Endothelial cell of umbilical vein (primary cell): Measurements from ENCODE around the gene ITIH3. TPM values are rescaled to one million over a fixed set of nuclear protein-coding genes. Genes with fewer than 3 reads are reported as not detected.

ENCODE experiments used
- Bru-seq: library from RNA; stranded (reverse); fragments of 400-500 nt; gene quantifications from one replicate; lab custom pipeline; 2021; lab: Mats Ljungman, UMichigan
- BruChase-seq, 2 experiments: library from RNA; stranded (reverse); fragments of 400-500 nt; gene quantifications; one replicate each; lab custom pipeline; 2021; lab: Mats Ljungman, UMichigan
- BruUV-seq: library from RNA; stranded (reverse); fragments of 400-500 nt; replicated peaks from 2 replicates; lab custom pipeline; 2021; lab: Mats Ljungman, UMichigan
- CTCF ChIA-PET: fragments of 300-600, 350-600 bp; sonication (Branson Sonifier 250); formaldehyde crosslinking; loops from one replicate; lab custom pipeline; 2021; ENCODE audit warnings: antibody characterized with exemption, inconsistent platforms; lab: Charles Lee
- POLR2A ChIA-PET: fragments of 300-600, 350-600 bp; sonication (Branson Sonifier 250); formaldehyde crosslinking; loops from one replicate; lab custom pipeline; 2021; ENCODE audit warnings: antibody characterized with exemption, inconsistent platforms; lab: Charles Lee
- DNase-seq: peaks from one replicate; pipeline ENCODE4 v3.0.0-alpha.2; 2011; ENCODE audit warnings: low read depth, low spot score
- FAIRE-seq: peaks from 2 replicates; lab custom pipeline; 2011; peaks lifted over from hg19 to GRCh38; lab: Jason Lieb, UNC
- H2AFZ ChIP-seq: 2 replicates; pipeline ENCODE4 v1.6.0; 2012; ENCODE audit warnings: low read depth, low read length, control low read depth, inconsistent platforms
- H3K27ac ChIP-seq: 2 replicates; pipeline ENCODE4 v1.5.1; 2011; ENCODE audit warnings: low read depth, mild to moderate bottlenecking, control low read depth, low read length, moderate library complexity; ENCODE audit not compliant: insufficient read depth
- H3K27me3 ChIP-seq, 2 experiments: 2 replicates each; pipeline versions ENCODE4 v1.6.0 to v1.6.1; 2011; ENCODE audit warnings: low read length in 2 of 2, mixed read lengths in 1 of 2; ENCODE audit not compliant: control insufficient read depth in 2 of 2, insufficient read depth in 2 of 2
- H3K36me3 ChIP-seq, 2 experiments: 2 replicates in 1 of 2; 3 replicates in 1 of 2; pipeline ENCODE4 v1.5.1; 2011; ENCODE audit warnings: low read length in 2 of 2, mild to moderate bottlenecking in 1 of 2, moderate library complexity in 1 of 2; ENCODE audit not compliant: control insufficient read depth in 2 of 2, insufficient read depth in 2 of 2; ENCODE audit errors: extremely low read depth in 1 of 2
- H3K4me1 ChIP-seq: 3 replicates; pipeline ENCODE4 v1.5.1; 2011; ENCODE audit warnings: mild to moderate bottlenecking, low read length; ENCODE audit not compliant: control insufficient read depth, insufficient read depth; ENCODE audit errors: extremely low read depth
- H3K4me2 ChIP-seq: 2 replicates; pipeline ENCODE4 v1.6.1; 2011; ENCODE audit warnings: low read length, control low read depth, mixed read lengths; ENCODE audit not compliant: insufficient read depth
- H3K4me3 ChIP-seq, 3 experiments: fragments of 200-600 bp in 1 of 3; sonication (generic), shearing (Covaris generic) in 1 of 3; replicated peaks in 1 of 3; 2 replicates each; pipeline ENCODE4 v1.5.1; 2011 to 2016; ENCODE audit warnings: control low read depth in 3 of 3, low read length in 3 of 3, mild to moderate bottlenecking in 2 of 3, inconsistent platforms in 1 of 3, low read depth in 1 of 3, moderate library complexity in 1 of 3; ENCODE audit not compliant: insufficient read depth in 1 of 3
- H3K79me2 ChIP-seq: 2 replicates; pipeline ENCODE4 v1.6.0; 2012; ENCODE audit warnings: low read length, inconsistent platforms; ENCODE audit not compliant: control insufficient read depth, insufficient read depth
- H3K9ac ChIP-seq: replicated peaks from 2 replicates; pipeline ENCODE3; 2011; ENCODE audit warnings: low read length, control low read depth; ENCODE audit not compliant: insufficient read depth; ENCODE audit errors: extremely low read depth
- H3K9me1 ChIP-seq: replicated peaks from 3 replicates; pipeline ENCODE4 v1.6.0; 2011; ENCODE audit warnings: mild to moderate bottlenecking, low read length; ENCODE audit not compliant: control insufficient read depth, insufficient read depth; ENCODE audit errors: extremely low read depth
- H3K9me3 ChIP-seq: replicated peaks from 2 replicates; pipeline ENCODE4 v1.5.1; 2012; ENCODE audit warnings: low read length, inconsistent platforms; ENCODE audit not compliant: control insufficient read depth, insufficient read depth
- H4K20me1 ChIP-seq: replicated peaks from 2 replicates; pipeline ENCODE3; 2011; ENCODE audit warnings: mild to moderate bottlenecking, low read length; ENCODE audit not compliant: control insufficient read depth, insufficient read depth; ENCODE audit errors: extremely low read depth
- CTCF ChIP-seq, 2 donors: IDR thresholded peaks; 1 replicate in 1 of 2; 2 replicates in 1 of 2; pipeline ENCODE4 v1.5.1; 2011; ENCODE audit warnings: low read length in 2 of 2, mild to moderate bottlenecking in 2 of 2, moderate library complexity in 2 of 2, control low read depth in 1 of 2, inconsistent platforms in 1 of 2, low read depth in 1 of 2; ENCODE audit not compliant: insufficient read depth in 1 of 2; ENCODE audit errors: extremely low read depth in 1 of 2
- EZH2 ChIP-seq: IDR thresholded peaks from 2 replicates; pipeline ENCODE4 v1.6.1; 2012; ENCODE audit warnings: borderline replicate concordance, low read depth, mild to moderate bottlenecking, moderate library complexity, low read length, inconsistent platforms; ENCODE audit not compliant: severe bottlenecking
- FOS ChIP-seq: IDR thresholded peaks from 2 replicates; pipeline ENCODE4 v1.6.1; 2011; ENCODE audit warnings: mild to moderate bottlenecking, low read length, moderate library complexity, borderline replicate concordance; ENCODE audit not compliant: insufficient read depth
- GATA2 ChIP-seq: IDR thresholded peaks from 2 replicates; pipeline ENCODE4 v1.7.0; 2011; ENCODE audit warnings: low read depth, mild to moderate bottlenecking, moderate library complexity, mixed read lengths, low read length; ENCODE audit not compliant: insufficient read length, insufficient read depth
- JUN ChIP-seq: IDR thresholded peaks from 2 replicates; pipeline ENCODE4 v1.6.1; 2011; ENCODE audit warnings: borderline replicate concordance, low read depth; ENCODE audit not compliant: insufficient read length, insufficient read depth
- MAX ChIP-seq: IDR thresholded peaks from 2 replicates; pipeline ENCODE4 v1.6.1; 2011; ENCODE audit not compliant: insufficient read depth, insufficient read length
- MYC ChIP-seq: IDR thresholded peaks from one replicate; pipeline ENCODE4 v1.6.1; 2011; ENCODE audit warnings: mild to moderate bottlenecking, low read depth, low read length
- POLR2A ChIP-seq: IDR thresholded peaks from 2 replicates; pipeline ENCODE4 v1.6.1; 2012; ENCODE audit warnings: low read depth, mild to moderate bottlenecking, control low read depth, low read length
- POLR2AphosphoS5 ChIP-seq: IDR thresholded peaks from 2 replicates; pipeline ENCODE4 v1.6.1; 2012; ENCODE audit warnings: low read depth, mild to moderate bottlenecking, control low read depth, low read length, moderate library complexity; ENCODE audit not compliant: insufficient read depth
- dilution Hi-C: fragments of 300-500 bp; cut with MboI; formaldehyde crosslinking; loops from one replicate; pipeline ENCODE4 v1.15.0; 2019; ENCODE audit warnings: low sequenced_read_pairs; ENCODE audit not compliant: extremely low pct_ligation_motif_present
- intact Hi-C: fragments of 100-400 bp; cut with micrococcal nuclease; formaldehyde crosslinking; loops from one replicate; pipeline ENCODE4 v1.10.0; 2022
- long read RNA-seq: library from polyadenylated mRNA; stranded (forward); transcript quantifications from one replicate; pipeline ENCODE4 v2.0.0, GENCODE V29; 2021
- polyA minus RNA-seq, 3 experiments: library from RNA; depleted of rRNA, polyadenylated mRNA; stranded (reverse); fragments of >200 nt; gene quantifications; 1 replicate in 1 of 3; 2 replicates in 2 of 3; pipeline ENCODE4 v1.2.3, GENCODE V29; 2011
- polyA plus RNA-seq, 4 experiments: library from polyadenylated mRNA; depleted of rRNA in 3 of 4; stranded (reverse) in 3 of 4; unstranded in 1 of 4; fragments of >200 nt; gene quantifications; 2 replicates each; pipeline versions ENCODE4 v1.2.1 to v1.2.3, GENCODE V29; 2011 to 2012; ENCODE audit warnings: missing spikeins in 1 of 4
- total RNA-seq: library from RNA; stranded (reverse); gene quantifications from 2 replicates; pipeline ENCODE4 v1.2.3, GENCODE V29; 2021

The ITIH3 gene
- total RNA-seq (not detected in 2 replicates), polyA plus RNA-seq (not detected in 2 replicates), polyA minus RNA-seq (not detected in 2 replicates), Bru-seq, nascent RNA (not detected), BruChase-seq, experiment 1, labeled RNA remaining after a 6-hour chase (not detected), BruChase-seq, experiment 2, labeled RNA remaining after a 2-hour chase (not detected)
- polyA plus RNA-seq (2011; cell fraction: cytosol; rRNA removed), result 0.03 TPM in 1 of 2 replicates, not detected in the other
- not detected in 2 replicates for polyA plus RNA-seq (2011; cell fraction: nucleus; rRNA removed)
- not detected in 2 replicates for polyA plus RNA-seq (2012)
- not detected for polyA minus RNA-seq (2011; cell fraction: cytosol; rRNA and poly(A)+ RNA removed)
- polyA minus RNA-seq (2011; cell fraction: nucleus; rRNA and poly(A)+ RNA removed), result not detected in 2 replicates
- long read RNA-seq, result 0 reads

GRCh38 chr3:52794612-52795099 lies at the start of gene ITIH3:
TSS of gene ITIH3 (plus strand) at chr3:52794796. CDS start at chr3:52794804, 8 bp downstream.
- FAIRE-seq, result no peak
- dilution Hi-C loops, result no loop called here
- POLR2A ChIA-PET, result no interaction called here
- H3K4me3 ChIP-seq, result no peak within 1 kb of the TSS
- no TSS peak for BruUV-seq
- H3K9me1 ChIP-seq, result no peaks in the 10 kb centered on the region
- no peaks in the 10 kb centered on the region for H3K9me3 ChIP-seq
- no peak within 1 kb of the TSS for H3K4me2 ChIP-seq
- CTCF ChIA-PET, result no interaction called here
- no peak within 1 kb of the TSS for H2AFZ ChIP-seq
- no peak for DNase-seq
- intact Hi-C loops, result no loop called here
- TF ChIP-seq POLR2AphosphoS5 (no peak), JUN (no peak), POLR2A (no peak), GATA2 (no peak), MAX (no peak), FOS (no peak), EZH2 (no peak), CTCF (IDR thresholded peaks at IDR 0.05; ENCODE audit: extremely low read depth in 1 of 2, insufficient read depth in 1 of 2, low read depth in 1 of 2, low read length in 2 of 2) (no peak), MYC (no peak)
- no peaks in the 10 kb centered on the region for H4K20me1 ChIP-seq
- H3K9ac ChIP-seq, result no peak within 1 kb of the TSS
- no peaks in the 10 kb centered on the region for H3K79me2 ChIP-seq
- H3K4me1 ChIP-seq, result no peaks in the 10 kb centered on the region
- H3K36me3 ChIP-seq, result no peaks in the 10 kb centered on the region
- no peaks in the 10 kb centered on the region for H3K27me3 ChIP-seq
- no peak within 1 kb of the TSS for H3K27ac ChIP-seq
